ENCODE data around the gene MXRA7. TPM values are rescaled to one million over a fixed set of nuclear protein-coding genes. Genes with fewer than 3 reads are reported as not detected.

Gene MXRA7
- total RNA-seq, result 100 to 1,000 TPM; 136 to 167 TPM
- 100 to 1,000 TPM; 154 to 173 TPM for polyA plus RNA-seq (ENCODE audit: insufficient read length in 2 of 2)
- long read RNA-seq, donor 1, full-length matches to known transcripts, result 60 of 70 reads
- long read RNA-seq, donor 1, partial matches to known transcripts, result 10 of 70 reads
- long read RNA-seq, donor 1, other reads (novel, unspliced or antisense), result 0 of 70 reads
- long read RNA-seq, donor 2, full-length matches to known transcripts, result 26 of 26 reads
- long read RNA-seq, donor 2, partial matches to known transcripts, result 0 of 26 reads
- long read RNA-seq, donor 2, other reads (novel, unspliced or antisense), result 0 of 26 reads
- long read RNA-seq, donor 3, full-length matches to known transcripts, result 35 of 35 reads
- long read RNA-seq, donor 3, partial matches to known transcripts, result 0 of 35 reads
- long read RNA-seq, donor 3, other reads (novel, unspliced or antisense), result 0 of 35 reads
- long read RNA-seq, donor 4, full-length matches to known transcripts, result 37 of 37 reads
- long read RNA-seq, donor 4, partial matches to known transcripts, result 0 of 37 reads
- long read RNA-seq, donor 4, other reads (novel, unspliced or antisense), result 0 of 37 reads

- H3K36me3 ChIP-seq (ENCODE audit: control insufficient read depth, insufficient read depth, low read length), result peaks cover 25% of the 10 kb centered on the region
- H3K9me3 ChIP-seq (ENCODE audit: control insufficient read depth, insufficient read depth, low read length), result no peaks in the 10 kb centered on the region
- peak in 2 of 6 donors; percentile 86 to 88 for DNase-seq (ENCODE audit: low read depth in 4 of 6, low spot score in 6 of 6)
- WGBS (ENCODE audit: insufficient coverage), result under 1% methylated on average over 47 of the region's 56 CpGs
- H3K4me1 ChIP-seq (ENCODE audit: control insufficient read depth, insufficient read depth, low read length), result peaks cover 36% of the 10 kb centered on the region
- peak within 1 kb of the TSS; percentile 80 for H3K27ac ChIP-seq (ENCODE audit: low read depth, low read length)
- peak within 1 kb of the TSS; percentile 65 for H3K4me3 ChIP-seq (ENCODE audit: low read depth, low read length)
- H3K27me3 ChIP-seq (ENCODE audit: control insufficient read depth, insufficient read depth, low read length), result no peaks in the 10 kb centered on the region
Measured at GRCh38 chr17:76710863-76711611, at the start of gene MXRA7. Gene MXRA7, minus strand, starts transcription at chr17:76710965. Its CDS starts 19 bp downstream, at chr17:76710946.

DNA sequence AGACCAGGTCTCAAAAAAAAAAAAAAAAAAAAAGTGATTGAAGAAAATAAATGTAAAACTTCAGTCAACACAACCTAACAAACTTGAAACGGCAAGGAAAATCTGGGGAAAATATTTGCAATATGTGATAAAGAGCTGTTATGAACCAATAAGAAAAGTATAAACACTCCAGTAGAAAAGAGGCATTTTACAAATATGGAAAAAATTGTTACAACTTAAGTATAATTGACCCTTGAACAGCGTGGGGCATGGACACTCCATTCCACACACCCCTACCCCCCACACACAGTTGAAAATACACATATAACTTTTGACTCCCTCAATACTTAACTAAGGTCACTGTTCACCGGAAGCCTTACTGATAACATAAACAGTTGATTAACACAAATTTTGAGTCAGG is 47.8 kb upstream of the MXRA7 start:
- Histone ChIP-seq H3K27me3 (ENCODE audit: control insufficient read depth, insufficient read depth, low read length) (no peaks in the 10 kb centered on the region), H3K27ac (ENCODE audit: low read depth, low read length) (no peak overlapping the region), H3K4me3 (ENCODE audit: low read depth, low read length) (no peak overlapping the region), H3K4me1 (ENCODE audit: control insufficient read depth, insufficient read depth, low read length) (no peaks in the 10 kb centered on the region), H3K36me3 (ENCODE audit: control insufficient read depth, insufficient read depth, low read length) (peaks cover 51% of the 10 kb centered on the region), H3K9me3 (ENCODE audit: control insufficient read depth, insufficient read depth, low read length) (no peaks in the 10 kb centered on the region)
- 100% methylated on average over 1 of the region's 3 CpGs for WGBS (ENCODE audit: insufficient coverage)
- no peak for DNase-seq (ENCODE audit: low read depth in 4 of 6, low spot score in 6 of 6)

DNA sequence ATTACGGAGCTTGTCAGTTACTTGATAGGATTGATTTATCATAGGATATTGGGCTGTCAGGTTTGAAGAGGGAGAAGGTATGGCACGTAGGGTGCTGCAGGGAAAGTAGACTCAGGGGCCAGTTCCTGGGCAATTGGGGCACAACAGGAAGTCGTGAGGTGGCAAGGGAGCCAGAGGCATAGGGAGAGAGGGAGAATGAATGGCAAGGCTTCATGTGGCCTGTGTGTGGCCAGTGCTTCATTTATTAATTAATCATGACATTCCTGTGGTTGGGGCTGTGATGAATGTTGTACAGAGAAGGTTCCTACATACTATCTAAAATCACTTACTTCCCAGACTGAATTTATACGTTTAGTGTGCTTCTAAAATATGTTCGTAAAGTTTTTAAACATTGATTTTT is 46.5 kb upstream of the MXRA7 start:
- no peak overlapping the region for H3K4me3 ChIP-seq (ENCODE audit: low read depth, low read length)
- no peak overlapping the region for H3K27ac ChIP-seq (ENCODE audit: low read depth, low read length)
- H3K4me1 ChIP-seq (ENCODE audit: control insufficient read depth, insufficient read depth, low read length), result no peaks in the 10 kb centered on the region
- H3K36me3 ChIP-seq (ENCODE audit: control insufficient read depth, insufficient read depth, low read length), result peaks cover 56% of the 10 kb centered on the region
- H3K9me3 ChIP-seq (ENCODE audit: control insufficient read depth, insufficient read depth, low read length), result no peaks in the 10 kb centered on the region
- 98% methylated on average over 3 of the region's 5 CpGs for WGBS (ENCODE audit: insufficient coverage)
- DNase-seq (ENCODE audit: low read depth in 4 of 6, low spot score in 6 of 6), result no peak
- no peaks in the 10 kb centered on the region for H3K27me3 ChIP-seq (ENCODE audit: control insufficient read depth, insufficient read depth, low read length)

DNA sequence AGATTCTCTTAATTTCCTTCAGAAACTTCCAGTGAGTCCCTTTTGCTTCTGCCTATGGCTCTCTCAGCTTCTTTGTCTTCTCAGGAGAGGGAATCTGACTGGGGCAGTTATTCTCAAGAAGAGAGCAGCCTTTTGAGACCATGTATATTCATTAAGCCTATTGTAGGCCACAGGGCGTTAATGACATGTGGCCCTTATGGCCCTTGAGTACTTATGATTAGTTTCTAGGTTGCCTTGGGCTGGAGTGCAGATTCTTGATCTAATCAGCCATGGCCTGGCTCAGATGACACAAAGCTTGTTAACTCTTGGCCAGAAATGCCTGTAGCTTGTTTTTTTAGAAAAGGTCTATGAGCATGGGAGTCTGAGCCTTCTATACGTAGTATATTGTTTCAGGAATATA is 44.5 kb upstream of the MXRA7 start:
- Histone ChIP-seq H3K36me3 (ENCODE audit: control insufficient read depth, insufficient read depth, low read length) (peaks cover 53% of the 10 kb centered on the region), H3K9me3 (ENCODE audit: control insufficient read depth, insufficient read depth, low read length) (no peaks in the 10 kb centered on the region), H3K27ac (ENCODE audit: low read depth, low read length) (no peak overlapping the region), H3K4me1 (ENCODE audit: control insufficient read depth, insufficient read depth, low read length) (no peaks in the 10 kb centered on the region), H3K27me3 (ENCODE audit: control insufficient read depth, insufficient read depth, low read length) (no peaks in the 10 kb centered on the region), H3K4me3 (ENCODE audit: low read depth, low read length) (no peak overlapping the region)
- 78% methylated on average over 1 of the region's 2 CpGs for WGBS (ENCODE audit: insufficient coverage)
- DNase-seq (ENCODE audit: low read depth in 4 of 6, low spot score in 6 of 6), result no peak

DNA sequence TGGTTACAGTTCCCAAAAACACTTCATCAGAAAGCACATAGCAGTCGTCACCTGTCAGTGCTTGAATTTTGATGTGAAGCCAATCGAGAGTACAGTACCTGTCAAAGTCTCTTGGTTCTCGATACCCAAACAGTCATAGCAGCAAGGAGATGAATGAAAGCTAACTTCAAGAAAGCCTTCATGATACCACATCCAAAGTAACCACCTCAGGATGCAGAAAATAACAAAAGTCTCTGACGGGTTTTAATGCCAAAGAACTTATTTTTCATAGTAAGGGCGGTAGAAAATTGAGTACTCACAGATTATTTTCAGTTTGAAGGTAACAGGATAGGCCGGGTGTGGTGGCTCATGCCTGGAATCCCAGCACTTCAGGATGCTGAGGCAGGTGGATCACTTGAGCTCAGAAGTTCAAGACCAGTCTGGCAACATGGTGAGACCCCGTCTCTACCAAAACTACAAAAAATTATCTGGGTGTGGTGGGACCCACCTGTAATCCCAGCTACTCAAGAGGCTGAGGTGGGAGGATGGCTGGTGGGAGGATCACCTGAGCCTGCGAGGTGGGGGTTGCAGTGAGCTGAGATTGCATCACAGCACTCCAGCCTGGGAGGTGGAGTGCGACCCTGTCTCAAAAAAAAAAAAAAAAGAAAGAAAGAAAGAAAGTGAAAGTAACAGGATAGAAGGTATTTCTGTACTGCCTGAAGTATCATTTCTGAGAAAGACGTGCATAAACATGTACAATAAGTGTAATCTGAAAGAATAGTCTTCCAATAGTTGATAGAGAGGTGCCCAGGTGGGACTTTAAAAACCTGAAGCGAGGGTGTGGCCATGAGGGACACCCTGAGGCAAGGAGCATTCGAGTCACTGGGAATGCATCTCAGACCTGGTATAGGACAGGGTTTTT is 42.5 kb upstream of the MXRA7 start:
- no peaks in the 10 kb centered on the region for H3K27me3 ChIP-seq (ENCODE audit: control insufficient read depth, insufficient read depth, low read length)
- no peaks in the 10 kb centered on the region for H3K4me1 ChIP-seq (ENCODE audit: control insufficient read depth, insufficient read depth, low read length)
- 95% methylated on average over 8 of the region's 12 CpGs for WGBS (ENCODE audit: insufficient coverage)
- H3K27ac ChIP-seq (ENCODE audit: low read depth, low read length), result no peak overlapping the region
- H3K4me3 ChIP-seq (ENCODE audit: low read depth, low read length), result no peak overlapping the region
- DNase-seq (ENCODE audit: low read depth in 4 of 6, low spot score in 6 of 6), result no peak
- H3K9me3 ChIP-seq (ENCODE audit: control insufficient read depth, insufficient read depth, low read length), result no peaks in the 10 kb centered on the region
- peaks cover 51% of the 10 kb centered on the region for H3K36me3 ChIP-seq (ENCODE audit: control insufficient read depth, insufficient read depth, low read length)

GRCh38 chr17:76752006-76752405 is 41.2 kb upstream of the MXRA7 start:
- no peak overlapping the region for H3K27ac ChIP-seq (ENCODE audit: low read depth, low read length)
- H3K27me3 ChIP-seq (ENCODE audit: control insufficient read depth, insufficient read depth, low read length), result no peaks in the 10 kb centered on the region
- no peak overlapping the region for H3K4me3 ChIP-seq (ENCODE audit: low read depth, low read length)
- no peaks in the 10 kb centered on the region for H3K9me3 ChIP-seq (ENCODE audit: control insufficient read depth, insufficient read depth, low read length)
- peaks cover 56% of the 10 kb centered on the region for H3K36me3 ChIP-seq (ENCODE audit: control insufficient read depth, insufficient read depth, low read length)
- 87% methylated on average over 2 of the region's 4 CpGs for WGBS (ENCODE audit: insufficient coverage)
- no peak for DNase-seq (ENCODE audit: low read depth in 4 of 6, low spot score in 6 of 6)
- H3K4me1 ChIP-seq (ENCODE audit: control insufficient read depth, insufficient read depth, low read length), result no peaks in the 10 kb centered on the region

DNA sequence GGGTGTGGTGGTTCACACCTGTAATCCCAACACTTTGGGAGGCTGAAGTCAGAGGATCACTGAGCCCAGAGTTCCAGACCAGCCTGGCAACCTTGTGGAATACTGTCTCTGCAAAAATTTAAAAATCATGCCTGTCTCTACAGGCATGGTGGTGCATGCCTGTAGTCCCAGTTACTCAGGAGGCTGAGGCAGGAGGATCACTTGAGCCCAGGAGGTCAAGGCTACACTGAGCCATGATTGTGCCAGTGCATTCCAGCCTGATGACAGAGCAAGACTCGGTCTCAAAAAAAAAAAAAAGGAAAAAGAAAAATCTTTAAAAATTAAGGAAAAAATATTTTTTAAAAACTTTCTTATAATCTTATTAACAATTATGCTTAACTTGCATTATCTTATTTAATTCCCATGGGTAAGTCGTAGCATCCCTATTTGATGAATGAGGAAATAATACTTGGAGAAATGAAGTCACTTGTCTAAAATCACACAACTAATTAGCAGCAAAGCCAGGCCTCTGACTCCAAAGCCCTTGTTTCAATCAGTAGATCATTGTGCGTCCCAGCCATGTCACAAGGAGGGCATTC is 40.7 kb upstream of the MXRA7 start:
- no peak for DNase-seq (ENCODE audit: low read depth in 4 of 6, low spot score in 6 of 6)
- Histone ChIP-seq H3K27me3 (ENCODE audit: control insufficient read depth, insufficient read depth, low read length) (no peaks in the 10 kb centered on the region), H3K9me3 (ENCODE audit: control insufficient read depth, insufficient read depth, low read length) (no peaks in the 10 kb centered on the region), H3K36me3 (ENCODE audit: control insufficient read depth, insufficient read depth, low read length) (peaks cover 58% of the 10 kb centered on the region), H3K27ac (ENCODE audit: low read depth, low read length) (no peak overlapping the region), H3K4me3 (ENCODE audit: low read depth, low read length) (no peak overlapping the region), H3K4me1 (ENCODE audit: control insufficient read depth, insufficient read depth, low read length) (no peaks in the 10 kb centered on the region)
- WGBS (ENCODE audit: insufficient coverage), result no CpG with 5 or more reads among the region's 3 CpGs

DNA sequence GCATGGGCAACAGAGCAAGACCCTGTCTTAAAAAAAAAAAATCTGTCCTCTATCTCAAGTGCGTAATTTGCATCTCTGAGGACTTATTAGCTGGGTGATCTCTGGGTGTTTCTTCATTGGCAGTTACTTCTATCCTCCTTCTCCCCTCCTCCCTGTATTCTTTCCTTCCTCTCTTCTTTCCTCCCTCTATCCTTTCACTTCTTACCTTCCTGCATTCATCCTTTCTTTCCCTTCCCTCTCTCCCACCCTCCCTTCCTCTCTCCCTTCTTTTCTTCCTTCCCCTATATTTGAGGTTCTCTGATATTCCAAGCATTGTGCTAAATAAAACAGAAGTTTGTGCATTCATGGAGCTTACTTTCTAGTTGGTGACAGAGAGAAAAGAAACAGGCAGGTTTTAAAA is 37.9 kb upstream of the MXRA7 start:
- H3K4me3 ChIP-seq (ENCODE audit: low read depth, low read length), result no peak overlapping the region
- H3K4me1 ChIP-seq (ENCODE audit: control insufficient read depth, insufficient read depth, low read length), result no peaks in the 10 kb centered on the region
- peaks cover 53% of the 10 kb centered on the region for H3K36me3 ChIP-seq (ENCODE audit: control insufficient read depth, insufficient read depth, low read length)
- H3K9me3 ChIP-seq (ENCODE audit: control insufficient read depth, insufficient read depth, low read length), result no peaks in the 10 kb centered on the region
- WGBS (ENCODE audit: insufficient coverage), result no CpG with 5 or more reads among the region's 1 CpG
- no peak overlapping the region for H3K27ac ChIP-seq (ENCODE audit: low read depth, low read length)
- DNase-seq (ENCODE audit: low read depth in 4 of 6, low spot score in 6 of 6), result no peak
- no peaks in the 10 kb centered on the region for H3K27me3 ChIP-seq (ENCODE audit: control insufficient read depth, insufficient read depth, low read length)
